ENCODE results near the gene NTRK3.

The NTRK3 gene

GRCh38 chr15:88256279-88257230, at the start of gene NTRK3:
TSS of gene NTRK3 (minus strand) at chr15:88256739. CDS start at chr15:88256153, 586 bp downstream.
- no peak for ATAC-seq

- ATAC-seq: no peak
Measured at GRCh38 chr15:88303395-88303794, 46.9 kb upstream of the NTRK3 start.

GRCh38 chr15:88302373-88302772, 45.8 kb upstream of the NTRK3 start:
- ATAC-seq: no peak

GRCh38 chr15:88301311-88301710, 44.8 kb upstream of the NTRK3 start:
- no peak for ATAC-seq

- no peak for ATAC-seq
Measured at GRCh38 chr15:88300861-88301260, 44.3 kb upstream of the NTRK3 start.

- ATAC-seq: no peak
Measured at GRCh38 chr15:88300089-88300488, 43.5 kb upstream of the NTRK3 start.

GRCh38 chr15:88299497-88299896, 43.0 kb upstream of the NTRK3 start:
- no peak for ATAC-seq

- no peak for ATAC-seq
Measured at GRCh38 chr15:88288661-88289060, 32.1 kb upstream of the NTRK3 start.

- no peak for ATAC-seq
Measured at GRCh38 chr15:88288206-88288605, 31.7 kb upstream of the NTRK3 start.

GRCh38 chr15:88284318-88284998, 27.9 kb upstream of the NTRK3 start:
- ATAC-seq: no peak

GRCh38 chr15:88282614-88283013, 26.1 kb upstream of the NTRK3 start:
- ATAC-seq: no peak

GRCh38 chr15:88276821-88277410, 20.4 kb upstream of the NTRK3 start:
- no peak for ATAC-seq

- ATAC-seq: no peak
Measured at GRCh38 chr15:88275804-88276203, 19.3 kb upstream of the NTRK3 start.

- no peak for ATAC-seq
Measured at GRCh38 chr15:88274553-88275460, 18.3 kb upstream of the NTRK3 start.

- ATAC-seq: no peak
Measured at GRCh38 chr15:88272421-88272820, 15.9 kb upstream of the NTRK3 start.

- no peak for ATAC-seq
Measured at GRCh38 chr15:88269356-88270062, 13.0 kb upstream of the NTRK3 start.

GRCh38 chr15:88267720-88268119, 11.2 kb upstream of the NTRK3 start:
- no peak for ATAC-seq

- no peak for ATAC-seq
Measured at GRCh38 chr15:88266170-88266569, 9.6 kb upstream of the NTRK3 start.

- no peak for ATAC-seq
Measured at GRCh38 chr15:88264622-88265021, 8.1 kb upstream of the NTRK3 start.

GRCh38 chr15:88262064-88262463, 5.5 kb upstream of the NTRK3 start:
- ATAC-seq: no peak

- ATAC-seq: no peak
Measured at GRCh38 chr15:88258093-88258641, 1.6 kb upstream of the NTRK3 start.

Data from activated CD4-positive, CD25-positive, alpha-beta regulatory T cell treated with anti-CD3 and anti-CD28 coated beads, Interleukin-2, amount 50 U/mL, for 24 hours (primary cell).